WERI-Rb-1 (cell line): Measurements from ENCODE around the gene KAZN.
"Not testable (repeated sequence)": the region's sequence is repeated elsewhere in the genome, so short reads cannot be mapped to it uniquely, and the experiment has no call there.

Experiments
- DNase-seq: peaks from one replicate; pipeline ENCODE4 v3.0.0-alpha.2; 2020
- H3K27ac ChIP-seq: fragments of 250-450 bp; sonication (Bioruptor Pico); 2 replicates; pipeline ENCODE4 v1.5.1; 2020; ENCODE audit warnings: mild to moderate bottlenecking, moderate library complexity
- H3K27me3 ChIP-seq: fragments of 250-450 bp; sonication (Bioruptor Pico); 2 replicates; pipeline ENCODE4 v1.5.1; 2021; ENCODE audit warnings: mild to moderate bottlenecking, low read depth, moderate library complexity; ENCODE audit not compliant: insufficient read depth, severe bottlenecking
- H3K36me3 ChIP-seq: fragments of 250-450 bp; sonication (Bioruptor Pico); 2 replicates; pipeline ENCODE4 v1.5.1; 2020; ENCODE audit warnings: mild to moderate bottlenecking, moderate library complexity
- H3K4me3 ChIP-seq: 2 replicates; pipeline ENCODE4 v1.5.1; 2011; ENCODE audit warnings: low read depth, mild to moderate bottlenecking, control low read depth, low read length
- H3K9me3 ChIP-seq: fragments of 250-450 bp; sonication (Bioruptor Pico); 2 replicates; pipeline ENCODE4 v1.5.1; 2021; ENCODE audit warnings: mild to moderate bottlenecking, moderate library complexity; ENCODE audit not compliant: severe bottlenecking
- CTCF ChIP-seq: IDR thresholded peaks from 2 replicates; pipeline ENCODE4 v1.5.1; 2011; ENCODE audit warnings: low read depth, mild to moderate bottlenecking, control low read depth, inconsistent platforms, low read length

KAZN gene

GRCh38 chr1:14577261-14577660 lies 21.2 kb upstream of the KAZN start:
- no peak for TF ChIP-seq CTCF
- DNase-seq: no peak
- Histone ChIP-seq H3K9me3 (no peaks in the 10 kb centered on the region), H3K27ac (no peak overlapping the region), H3K4me3 (no peak overlapping the region), H3K27me3 (no peaks in the 10 kb centered on the region), H3K36me3 (no peaks in the 10 kb centered on the region)

DNA sequence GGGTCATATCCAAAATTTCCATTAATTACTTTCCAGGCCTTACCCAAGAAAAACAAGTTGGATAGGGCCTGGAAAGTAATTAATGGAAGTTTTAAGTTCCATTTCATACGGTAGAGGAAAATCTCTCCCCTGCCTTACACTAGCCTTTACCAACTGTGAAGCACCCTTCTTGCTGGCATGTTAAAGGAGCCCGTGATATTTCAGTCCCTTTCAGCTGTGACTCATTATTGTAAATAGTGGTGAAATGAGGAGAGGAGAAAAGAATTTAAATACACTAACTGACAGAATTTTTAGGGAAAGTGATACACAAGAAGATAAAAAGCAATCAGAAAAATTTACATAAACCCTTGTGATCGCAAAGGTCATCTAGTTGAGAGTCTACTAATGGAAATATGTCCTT lies 20.3 kb upstream of the KAZN start:
- DNase-seq: no peak
- Histone ChIP-seq H3K27me3 (no peaks in the 10 kb centered on the region), H3K36me3 (no peaks in the 10 kb centered on the region), H3K4me3 (no peak overlapping the region), H3K27ac (no peak overlapping the region), H3K9me3 (no peaks in the 10 kb centered on the region)
- TF ChIP-seq CTCF: no peak

GRCh38 chr1:14580295-14580694 lies 18.2 kb upstream of the KAZN start:
- DNase-seq, H3K4me3 ChIP-seq, H3K27ac ChIP-seq, H3K27me3 ChIP-seq, H3K9me3 ChIP-seq, H3K36me3 ChIP-seq: not testable (repeated sequence)

- Histone ChIP-seq H3K9me3 (no peaks in the 10 kb centered on the region), H3K27ac (no peak overlapping the region), H3K27me3 (no peaks in the 10 kb centered on the region), H3K36me3 (no peaks in the 10 kb centered on the region), H3K4me3 (no peak overlapping the region)
- DNase-seq: no peak
- no peak for TF ChIP-seq CTCF
Measured at GRCh38 chr1:14580986-14581385, 17.5 kb upstream of the KAZN start.

- TF ChIP-seq CTCF: no peak
- Histone ChIP-seq H3K4me3 (no peak overlapping the region), H3K27ac (no peak overlapping the region), H3K9me3 (no peaks in the 10 kb centered on the region), H3K36me3 (no peaks in the 10 kb centered on the region), H3K27me3 (no peaks in the 10 kb centered on the region)
- DNase-seq: no peak
Measured at GRCh38 chr1:14583788-14584187, 14.7 kb upstream of the KAZN start.

DNA sequence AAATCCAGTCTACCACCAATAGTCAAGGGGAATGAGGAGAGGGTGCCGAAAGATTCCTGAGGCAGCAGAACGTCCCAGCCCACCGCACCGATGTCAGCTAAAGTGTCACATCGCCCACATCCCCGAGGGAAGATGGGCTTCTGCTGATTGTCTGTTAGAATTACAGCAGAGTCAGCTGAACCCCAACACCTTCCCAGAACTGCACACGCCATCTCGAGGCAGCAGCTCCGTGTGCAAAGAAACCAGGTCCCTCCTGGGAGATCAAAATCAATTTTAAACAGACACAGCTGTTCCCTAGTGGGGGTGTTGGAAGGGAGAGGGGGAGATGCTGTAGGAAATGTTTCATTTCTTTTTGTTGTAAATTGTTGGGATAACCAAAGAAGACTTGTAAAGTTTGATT lies 12.8 kb upstream of the KAZN start:
- no peak for DNase-seq
- H3K36me3 ChIP-seq: no peaks in the 10 kb centered on the region
- no peaks in the 10 kb centered on the region for H3K9me3 ChIP-seq
- no peak for TF ChIP-seq CTCF
- H3K4me3 ChIP-seq: no peak overlapping the region
- H3K27me3 ChIP-seq: no peaks in the 10 kb centered on the region
- H3K27ac ChIP-seq: no peak overlapping the region
